Measurements from ENCODE around the gene CNTROB. TPM values are rescaled to one million over a fixed set of nuclear protein-coding genes. Genes with fewer than 3 reads are reported as not detected.

Gene CNTROB
- total RNA-seq: 10 to 100 TPM; 35.2 to 43.0 TPM
- polyA plus RNA-seq: 10 to 100 TPM in 2 of 3 donors, 1 to 10 TPM in 1; 7.6 to 18.5 (median 12.4) TPM
- 44.9 to 62.5 (median 55.6) reads per million in 6 experiments for total RNA-seq

GRCh38 chr17:7931709-7932482, at the start of gene CNTROB, which contains the start of gene TRAPPC1:
CNTROB (plus strand) TSS chr17:7932206; CDS start chr17:7933080, 874 bp downstream.
TRAPPC1 (minus strand) TSS chr17:7931946; CDS start chr17:7931829, 117 bp downstream.
- ATAC-seq (peak; percentile 96 to 97), DNase-seq (peak; percentile 97 to 100 (median 99))
- POLR2A ChIA-PET: interaction anchor here (0.6 to 6.2 kb wide), 12 partner anchors 9 to 245 kb away, joined by 3 to 110 read pairs (median 10); partner anchors contain the start of genes CYB5D1, KDM6B, NAA38 and RNF227
- H3K9me3 Mint-ChIP-seq: no peaks in the 10 kb centered on the region
- peaks cover 28 to 56% (median 51%) of the 10 kb centered on the region in 4 donors for H3K4me1 Mint-ChIP-seq
- H3K36me3 Mint-ChIP-seq: peaks cover 0 to 29% (median 2%) of the 10 kb centered on the region in 3 donors
- no peaks in the 10 kb centered on the region for H3K27me3 Mint-ChIP-seq
- peak within 1 kb of the TSS; percentile 91 to 99 (median 97) for H3K27ac Mint-ChIP-seq
- H3K4me3 Mint-ChIP-seq: peak within 1 kb of the TSS; percentile 87 to 100 (median 98)

GRCh38 chr17:7882629-7883028, 49.4 kb upstream of the CNTROB start:
- Mint-ChIP-seq H3K4me1 (peaks cover 0 to 6% (median 3%) of the 10 kb centered on the region in 4 donors), H3K27ac (no peak overlapping the region), H3K9me3 (peaks cover 0 to 2% (median 0%) of the 10 kb centered on the region in 9 donors), H3K27me3 (no peaks in the 10 kb centered on the region), H3K36me3 (peaks cover 0 to 10% (median 3%) of the 10 kb centered on the region in 3 donors), H3K4me3 (no peak overlapping the region)
- POLR2A ChIA-PET: interaction anchor here (0.8 to 2.2 kb wide), 5 partner anchors 14 to 198 kb away, joined by 3 to 13 read pairs (median 4); partner anchors contain the start of gene NAA38
- DNase-seq (no peak), ATAC-seq (no peak)

GRCh38 chr17:7883781-7884386, 48.1 kb upstream of the CNTROB start:
- DNase-seq (peak in 7 of 10 donors; percentile 42 to 56 (median 47)), ATAC-seq (no peak)
- Mint-ChIP-seq H3K27ac (peak overlapping the region in 5 of 10 donors; percentile 35 to 96 (median 83)), H3K27me3 (no peaks in the 10 kb centered on the region), H3K4me3 (peak overlapping the region in 7 of 10 donors; percentile 69 to 91 (median 79)), H3K4me1 (peaks cover 0 to 6% (median 3%) of the 10 kb centered on the region in 4 donors), H3K36me3 (peaks cover 0 to 10% (median 3%) of the 10 kb centered on the region in 3 donors), H3K9me3 (peaks cover 0 to 2% (median 0%) of the 10 kb centered on the region in 9 donors)
- POLR2A ChIA-PET: interaction anchor here (0.6 to 2.2 kb wide), 11 partner anchors 13 to 327 kb away, joined by 3 to 13 read pairs (median 3); partner anchors contain the start of genes AURKB, NAA38 and RNF227

GRCh38 chr17:7884581-7885366, 47.2 kb upstream of the CNTROB start:
- peak in 1 of 2 donors; percentile 3 for ATAC-seq
- Mint-ChIP-seq H3K27me3 (no peaks in the 10 kb centered on the region), H3K4me3 (peak overlapping the region in 9 of 10 donors; percentile 37 to 91 (median 73)), H3K27ac (peak overlapping the region in 9 of 10 donors; percentile 29 to 90 (median 46)), H3K36me3 (peaks cover 0 to 12% (median 0%) of the 10 kb centered on the region in 3 donors), H3K4me1 (peaks cover 0 to 6% (median 3%) of the 10 kb centered on the region in 4 donors), H3K9me3 (peaks cover 0 to 2% (median 0%) of the 10 kb centered on the region in 9 donors)
- POLR2A ChIA-PET: interaction anchor here (1.0 to 2.2 kb wide), 9 partner anchors 14 to 302 kb away, joined by 3 to 17 read pairs (median 4); partner anchors contain the start of genes CNTROB, KDM6B, NAA38 and TRAPPC1
- DNase-seq: peak in 9 of 10 donors; percentile 23 to 51 (median 45)

- Mint-ChIP-seq H3K4me3 (peak overlapping the region in 2 of 10 donors; percentile 43 to 76), H3K36me3 (peaks cover 0 to 20% (median under 1%) of the 10 kb centered on the region in 3 donors), H3K4me1 (peaks cover 5 to 10% (median 6%) of the 10 kb centered on the region in 4 donors), H3K27me3 (no peaks in the 10 kb centered on the region), H3K9me3 (peaks cover 0 to 2% (median 0%) of the 10 kb centered on the region in 9 donors), H3K27ac (no peak overlapping the region)
- ATAC-seq: peak in 1 of 2 donors; percentile 5
- DNase-seq: peak in 6 of 10 donors; percentile 14 to 49 (median 42)
- POLR2A ChIA-PET: interaction anchor here (0.5 to 2.2 kb wide), 17 partner anchors 10 to 302 kb away, joined by 3 to 17 read pairs (median 4); partner anchors contain the start of genes CNTROB, KDM6B, NAA38 and RNF227
Observed at GRCh38 chr17:7885367-7886226, 46.4 kb upstream of the CNTROB start.

- Mint-ChIP-seq H3K27me3 (no peaks in the 10 kb centered on the region), H3K27ac (no peak overlapping the region), H3K4me1 (peaks cover 7 to 12% (median 9%) of the 10 kb centered on the region in 4 donors), H3K36me3 (peaks cover 0 to 28% (median 3%) of the 10 kb centered on the region in 3 donors), H3K9me3 (peaks cover 0 to 2% (median 0%) of the 10 kb centered on the region in 9 donors), H3K4me3 (no peak overlapping the region)
- POLR2A ChIA-PET: interaction anchor here (0.5 to 2.2 kb wide), 15 partner anchors 11 to 200 kb away, joined by 3 to 17 read pairs (median 4); partner anchors contain the start of genes CNTROB, KDM6B, NAA38 and RNF227
- DNase-seq (peak; percentile 23 to 89 (median 64)), ATAC-seq (peak; percentile 23 to 44)
Observed at GRCh38 chr17:7886227-7887037, 45.6 kb upstream of the CNTROB start.

- POLR2A ChIA-PET: interaction anchor here (1.6 to 2.2 kb wide), 5 partner anchors 23 to 53 kb away, joined by 4 to 17 read pairs (median 7); partner anchors contain the start of gene KDM6B
Observed at GRCh38 chr17:7887038-7887481, 44.9 kb upstream of the CNTROB start.

GRCh38 chr17:7887482-7888183, 44.4 kb upstream of the CNTROB start:
- Mint-ChIP-seq H3K4me3 (no peak overlapping the region), H3K4me1 (peaks cover 7 to 16% (median 9%) of the 10 kb centered on the region in 4 donors), H3K36me3 (peaks cover 0 to 39% (median 3%) of the 10 kb centered on the region in 3 donors), H3K27me3 (no peaks in the 10 kb centered on the region), H3K27ac (no peak overlapping the region), H3K9me3 (peaks cover 0 to 2% (median 0%) of the 10 kb centered on the region in 9 donors)
- POLR2A ChIA-PET: no interaction called here
- peak; percentile 72 to 96 (median 86) for DNase-seq
- peak; percentile 56 to 70 for ATAC-seq

More at GRCh38 chr17:7887038-7887481, 44.9 kb upstream of the CNTROB start:
- DNase-seq (no peak), ATAC-seq (peak; percentile 15 to 39)
- peaks cover 7 to 15% (median 9%) of the 10 kb centered on the region in 4 donors for H3K4me1 Mint-ChIP-seq
- H3K36me3 Mint-ChIP-seq: peaks cover 0 to 35% (median 3%) of the 10 kb centered on the region in 3 donors
- H3K27ac Mint-ChIP-seq: no peak overlapping the region
- H3K4me3 Mint-ChIP-seq: no peak overlapping the region
- no peaks in the 10 kb centered on the region for H3K27me3 Mint-ChIP-seq
- H3K9me3 Mint-ChIP-seq: peaks cover 0 to 2% (median 0%) of the 10 kb centered on the region in 9 donors

- Mint-ChIP-seq H3K27me3 (no peaks in the 10 kb centered on the region), H3K36me3 (peaks cover 0 to 45% (median 3%) of the 10 kb centered on the region in 3 donors), H3K4me3 (peak within 1 kb of the TSS in 2 of 10 donors; percentile 22 to 38), H3K27ac (peak within 1 kb of the TSS in 1 of 10 donors; percentile 62), H3K9me3 (peaks cover 0 to 2% (median 0%) of the 10 kb centered on the region in 9 donors), H3K4me1 (peaks cover 7 to 16% (median 9%) of the 10 kb centered on the region in 4 donors)
- POLR2A ChIA-PET: interaction anchor here (0.9 to 1.6 kb wide), 3 partner anchors 12 to 33 kb away, joined by 3 to 4 read pairs (median 4); partner anchors contain the start of gene NAA38
- ATAC-seq (peak; percentile 15 to 28), DNase-seq (peak in 6 of 10 donors; percentile 25 to 48 (median 34))
Observed at GRCh38 chr17:7888184-7888920, 43.7 kb upstream of the CNTROB start, which contains the start of gene CHD3. CHD3 (plus strand) TSS chr17:7888789; CDS start chr17:7889001, 212 bp downstream.
